ENCODE results near the gene JARID2. TPM values are rescaled to one million over a fixed set of nuclear protein-coding genes. Genes with fewer than 3 reads are reported as not detected.

The JARID2 gene
- total and polyA plus RNA-seq, 9 of the 15 experiments (the other 6 are each of a cell fraction or from before 2014, with no cell fraction given) = 5.0 to 29.0 (median 15.6) TPM

DNA sequence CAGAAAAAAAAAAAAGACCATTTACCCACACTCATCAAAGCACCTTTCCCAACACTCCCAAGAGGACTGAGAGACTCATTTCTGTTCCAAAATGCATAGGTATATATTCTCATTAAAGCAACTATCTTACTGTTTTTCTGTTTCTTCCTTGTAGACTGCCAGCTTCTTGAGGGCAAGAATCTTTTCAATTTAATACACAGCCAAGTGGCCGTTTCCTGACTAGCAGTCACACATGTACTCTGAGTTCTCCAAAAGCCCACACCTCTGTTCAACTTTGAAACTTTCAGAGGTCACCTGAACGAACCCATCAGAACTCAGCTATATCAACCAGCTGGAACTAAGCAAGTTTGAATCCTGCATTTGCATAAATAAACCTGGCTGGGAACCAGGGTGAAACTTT, 324.3 kb downstream of the JARID2 start:
- Histone ChIP-seq H3K79me2 (ENCODE audit: control insufficient read depth, insufficient read depth, low read length) (peaks cover 15% of the 10 kb centered on the region), H3K36me3 (ENCODE audit: control insufficient read depth, insufficient read depth, low read length) (peaks cover 6% of the 10 kb centered on the region; the same call in 1 of the 3 replicates), H3K4me3 (no peak overlapping the region), H3K9ac (ENCODE audit: insufficient read depth in 1 of 2, low read depth in 2 of 2, low read length in 2 of 2) (peak overlapping the region in 1 of 2 experiments; percentile 69; a peak in 2 of 4 replicates), H3K4me1 (replicated peaks in 1 of 2; ENCODE audit: control insufficient read depth in 2 of 2, insufficient read depth in 2 of 2, low read length in 2 of 2) (peaks cover 6 to 36% of the 10 kb centered on the region in 2 experiments; a peak in 4 of 5 replicates), H2AFZ (ENCODE audit: low read depth, low read length) (no peak overlapping the region), H3K27me3 (ENCODE audit: control insufficient read depth in 2 of 2, insufficient read depth in 2 of 2, low read length in 2 of 2) (no peaks in the 10 kb centered on the region), H3K27ac (ENCODE audit: extremely low read depth, low read depth, low read length) (peak overlapping the region; percentile 92), H3K9me3 (replicated peaks; ENCODE audit: control insufficient read depth, insufficient read depth, low read depth, low read length) (peaks cover 4% of the 10 kb centered on the region; the same call in 1 of the 2 replicates), H3K9me1 (ENCODE audit: control insufficient read depth, insufficient read depth, low read length) (no peaks in the 10 kb centered on the region), H3K4me2 (ENCODE audit: insufficient read depth, low read length) (peak overlapping the region; percentile 67; the same call in 1 of the 2 replicates), H4K20me1 (replicated peaks; ENCODE audit: control insufficient read depth, insufficient read depth, low read length) (no peaks in the 10 kb centered on the region)
- DNase-seq (ENCODE audit: extremely low read depth in 1 of 4, low spot score in 3 of 4) (no peak), ATAC-seq (no peak), FAIRE-seq (no peak)
- 76% methylated on average over 2 of the region's 2 CpGs for WGBS (ENCODE audit: insufficient coverage, low coverage, missing lambda C conversion rate)
- ChIA-PET CTCF (ENCODE audit: low intra/inter-chr PET ratio) (no interaction called here), POLR2A (interaction anchor here (0.6 to 1.4 kb wide), 5 partner anchors 9 to 1647 kb away, joined by 3 to 5 read pairs (median 3); no protein-coding TSS in a partner anchor)
- in situ Hi-C loops (cut with MboI) (no loop called here), intact Hi-C loops (cut with micrococcal nuclease) (no loop called here)
- TF ChIP-seq, protein P1, sequence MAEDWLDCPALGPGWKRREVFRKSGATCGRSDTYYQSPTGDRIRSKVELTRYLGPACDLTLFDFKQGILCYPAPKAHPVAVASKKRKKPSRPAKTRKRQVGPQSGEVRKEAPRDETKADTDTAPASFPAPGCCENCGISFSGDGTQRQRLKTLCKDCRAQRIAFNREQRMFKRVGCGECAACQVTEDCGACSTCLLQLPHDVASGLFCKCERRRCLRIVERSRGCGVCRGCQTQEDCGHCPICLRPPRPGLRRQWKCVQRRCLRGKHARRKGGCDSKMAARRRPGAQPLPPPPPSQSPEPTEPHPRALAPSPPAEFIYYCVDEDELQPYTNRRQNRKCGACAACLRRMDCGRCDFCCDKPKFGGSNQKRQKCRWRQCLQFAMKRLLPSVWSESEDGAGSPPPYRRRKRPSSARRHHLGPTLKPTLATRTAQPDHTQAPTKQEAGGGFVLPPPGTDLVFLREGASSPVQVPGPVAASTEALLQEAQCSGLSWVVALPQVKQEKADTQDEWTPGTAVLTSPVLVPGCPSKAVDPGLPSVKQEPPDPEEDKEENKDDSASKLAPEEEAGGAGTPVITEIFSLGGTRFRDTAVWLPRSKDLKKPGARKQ (CRISPR knock-in tag; IDR thresholded peaks at IDR 0.05) = peak; percentile 43; the same call in 1 of the 2 replicates
- TF ChIP-seq SETDB1 (IDR thresholded peaks at IDR 0.05; ENCODE audit: low read length) (no peak), TRIM24 (IDR thresholded peaks at IDR 0.05) (peak in 1 of 2 experiments; percentile 58; a peak in 1 of 4 replicates), ZNF316 (IDR thresholded peaks at IDR 0.05) (peak; percentile 60), MED1 (CRISPR knock-in tag; IDR thresholded peaks at IDR 0.05; ENCODE audit: borderline replicate concordance) (no peak), OTX1 (CRISPR knock-in tag; IDR thresholded peaks at IDR 0.05) (no peak), SREBF1 (IDR thresholded peaks at IDR 0.05; ENCODE audit: borderline replicate concordance, low read depth, low read length) (no peak), SMARCA5 (IDR thresholded peaks at IDR 0.05) (no peak), TRIM28 (IDR thresholded peaks at IDR 0.05) (peak; percentile 59; the same call in 1 of the 2 replicates)
- TF ChIP-seq, protein P2, sequence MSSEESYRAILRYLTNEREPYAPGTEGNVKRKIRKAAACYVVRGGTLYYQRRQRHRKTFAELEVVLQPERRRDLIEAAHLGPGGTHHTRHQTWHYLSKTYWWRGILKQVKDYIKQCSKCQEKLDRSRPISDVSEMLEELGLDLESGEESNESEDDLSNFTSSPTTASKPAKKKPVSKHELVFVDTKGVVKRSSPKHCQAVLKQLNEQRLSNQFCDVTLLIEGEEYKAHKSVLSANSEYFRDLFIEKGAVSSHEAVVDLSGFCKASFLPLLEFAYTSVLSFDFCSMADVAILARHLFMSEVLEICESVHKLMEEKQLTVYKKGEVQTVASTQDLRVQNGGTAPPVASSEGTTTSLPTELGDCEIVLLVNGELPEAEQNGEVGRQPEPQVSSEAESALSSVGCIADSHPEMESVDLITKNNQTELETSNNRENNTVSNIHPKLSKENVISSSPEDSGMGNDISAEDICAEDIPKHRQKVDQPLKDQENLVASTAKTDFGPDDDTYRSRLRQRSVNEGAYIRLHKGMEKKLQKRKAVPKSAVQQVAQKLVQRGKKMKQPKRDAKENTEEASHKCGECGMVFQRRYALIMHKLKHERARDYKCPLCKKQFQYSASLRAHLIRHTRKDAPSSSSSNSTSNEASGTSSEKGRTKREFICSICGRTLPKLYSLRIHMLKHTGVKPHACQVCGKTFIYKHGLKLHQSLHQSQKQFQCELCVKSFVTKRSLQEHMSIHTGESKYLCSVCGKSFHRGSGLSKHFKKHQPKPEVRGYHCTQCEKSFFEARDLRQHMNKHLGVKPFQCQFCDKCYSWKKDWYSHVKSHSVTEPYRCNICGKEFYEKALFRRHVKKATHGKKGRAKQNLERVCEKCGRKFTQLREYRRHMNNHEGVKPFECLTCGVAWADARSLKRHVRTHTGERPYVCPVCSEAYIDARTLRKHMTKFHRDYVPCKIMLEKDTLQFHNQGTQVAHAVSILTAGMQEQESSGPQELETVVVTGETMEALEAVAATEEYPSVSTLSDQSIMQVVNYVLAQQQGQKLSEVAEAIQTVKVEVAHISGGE (CRISPR knock-in tag; IDR thresholded peaks at IDR 0.05) = 0 out of 6 replicates have a peak, but pooled peaks of 1 of the 3 experiments have one; percentile 24
- BruUV-seq (replicated peaks) = no TSS peak

Data from K562 (cell line).